ENCODE measurements around the gene CREBL2. TPM values are rescaled to one million over a fixed set of nuclear protein-coding genes. Genes with fewer than 3 reads are reported as not detected.
"Not testable (repeated sequence)": the region's sequence is repeated elsewhere in the genome, so short reads cannot be mapped to it uniquely, and the experiment has no call there.

Gene CREBL2
- total RNA-seq, 1 donor from 2014 or later, result 19.4 TPM

DNA sequence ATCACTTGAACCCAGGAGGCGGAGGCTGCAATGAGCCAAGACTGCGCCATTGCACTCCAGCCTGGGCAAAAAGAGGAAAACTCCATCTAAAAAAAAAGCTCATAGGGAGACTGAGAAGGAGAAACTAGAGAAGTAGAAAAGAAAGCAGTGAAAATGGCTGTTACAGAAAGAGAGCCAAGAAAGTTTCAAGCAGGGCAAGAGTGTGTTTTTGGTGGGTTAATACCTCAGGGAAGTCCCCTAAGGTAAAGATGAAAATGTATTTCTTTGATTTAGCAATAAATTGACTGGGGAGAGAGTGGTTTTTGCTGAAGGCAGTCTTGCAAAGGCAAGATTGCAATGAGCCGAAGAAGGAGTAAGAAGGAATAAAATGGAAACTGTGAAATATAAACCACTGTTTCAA lies 39.0 kb upstream of the CREBL2 start:
- H3K27ac ChIP-seq, result peak overlapping the region in 1 of 2 donors; percentile 26
- no peaks in the 10 kb centered on the region for H3K4me1 ChIP-seq
- no peak for DNase-seq (ENCODE audit: low spot score in 2 of 2)
- no peaks in the 10 kb centered on the region for H3K36me3 ChIP-seq
- intact Hi-C loops (cut with DNase I), result no loop called here
- no peaks in the 10 kb centered on the region for H3K27me3 ChIP-seq
- TF ChIP-seq, protein P1, sequence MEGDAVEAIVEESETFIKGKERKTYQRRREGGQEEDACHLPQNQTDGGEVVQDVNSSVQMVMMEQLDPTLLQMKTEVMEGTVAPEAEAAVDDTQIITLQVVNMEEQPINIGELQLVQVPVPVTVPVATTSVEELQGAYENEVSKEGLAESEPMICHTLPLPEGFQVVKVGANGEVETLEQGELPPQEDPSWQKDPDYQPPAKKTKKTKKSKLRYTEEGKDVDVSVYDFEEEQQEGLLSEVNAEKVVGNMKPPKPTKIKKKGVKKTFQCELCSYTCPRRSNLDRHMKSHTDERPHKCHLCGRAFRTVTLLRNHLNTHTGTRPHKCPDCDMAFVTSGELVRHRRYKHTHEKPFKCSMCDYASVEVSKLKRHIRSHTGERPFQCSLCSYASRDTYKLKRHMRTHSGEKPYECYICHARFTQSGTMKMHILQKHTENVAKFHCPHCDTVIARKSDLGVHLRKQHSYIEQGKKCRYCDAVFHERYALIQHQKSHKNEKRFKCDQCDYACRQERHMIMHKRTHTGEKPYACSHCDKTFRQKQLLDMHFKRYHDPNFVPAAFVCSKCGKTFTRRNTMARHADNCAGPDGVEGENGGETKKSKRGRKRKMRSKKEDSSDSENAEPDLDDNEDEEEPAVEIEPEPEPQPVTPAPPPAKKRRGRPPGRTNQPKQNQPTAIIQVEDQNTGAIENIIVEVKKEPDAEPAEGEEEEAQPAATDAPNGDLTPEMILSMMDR (IDR thresholded peaks at IDR 0.05), result no peak
- H3K4me3 ChIP-seq, result peak overlapping the region in 1 of 2 donors; percentile 34
- H3K9me3 ChIP-seq, result no peaks in the 10 kb centered on the region

DNA sequence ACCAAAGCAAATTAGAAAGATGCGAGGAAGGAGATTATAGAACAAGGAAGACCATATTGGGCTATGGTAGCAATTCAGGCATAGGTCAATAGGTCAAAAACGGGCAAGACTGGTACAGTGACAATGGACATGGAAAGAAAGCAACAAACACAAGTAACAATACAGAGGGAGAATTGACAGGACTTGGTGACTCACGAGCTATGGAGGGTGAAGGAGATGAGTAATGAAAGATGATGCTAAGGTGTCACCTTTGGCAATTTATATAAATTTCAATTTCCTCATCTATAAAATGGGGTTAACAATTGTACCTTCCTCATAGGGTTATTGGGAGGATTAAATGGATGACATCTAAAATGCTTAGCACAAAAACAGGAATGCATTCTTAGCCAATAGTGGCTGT lies 33.9 kb upstream of the CREBL2 start:
- H3K36me3 ChIP-seq, result no peaks in the 10 kb centered on the region
- no peak overlapping the region for H3K4me3 ChIP-seq
- H3K4me1 ChIP-seq, result no peaks in the 10 kb centered on the region
- intact Hi-C loops (cut with DNase I), result no loop called here
- TF ChIP-seq, protein P1 (IDR thresholded peaks at IDR 0.05), result no peak
- H3K27me3 ChIP-seq, result no peaks in the 10 kb centered on the region
- H3K9me3 ChIP-seq, result no peaks in the 10 kb centered on the region
- H3K27ac ChIP-seq, result no peak overlapping the region
- no peak for DNase-seq (ENCODE audit: low spot score in 2 of 2)

DNA sequence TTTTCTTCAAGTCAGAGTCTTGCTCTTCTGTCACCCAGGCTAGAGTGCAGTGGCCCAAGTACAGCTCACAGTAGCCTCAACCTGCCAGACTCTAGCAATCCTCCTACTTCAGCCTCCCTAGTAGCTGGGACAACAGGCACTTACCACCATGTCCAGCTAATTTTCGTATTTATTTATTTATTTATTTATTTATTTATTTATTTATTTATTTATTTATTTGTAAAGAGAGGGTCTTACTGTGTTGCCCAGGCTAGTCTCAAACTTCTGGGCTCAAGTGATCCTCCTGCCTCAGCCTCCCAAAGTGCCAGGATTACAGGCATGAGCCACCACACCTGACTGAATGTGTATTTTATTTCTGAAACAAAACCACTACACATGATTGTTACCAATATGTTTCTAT lies 31.0 kb upstream of the CREBL2 start:
- H3K27ac ChIP-seq; H3K9me3 ChIP-seq; H3K36me3 ChIP-seq; DNase-seq (ENCODE audit: low spot score in 2 of 2); H3K4me1 ChIP-seq; intact Hi-C loops (cut with DNase I); H3K27me3 ChIP-seq; H3K4me3 ChIP-seq: not testable (repeated sequence)

DNA sequence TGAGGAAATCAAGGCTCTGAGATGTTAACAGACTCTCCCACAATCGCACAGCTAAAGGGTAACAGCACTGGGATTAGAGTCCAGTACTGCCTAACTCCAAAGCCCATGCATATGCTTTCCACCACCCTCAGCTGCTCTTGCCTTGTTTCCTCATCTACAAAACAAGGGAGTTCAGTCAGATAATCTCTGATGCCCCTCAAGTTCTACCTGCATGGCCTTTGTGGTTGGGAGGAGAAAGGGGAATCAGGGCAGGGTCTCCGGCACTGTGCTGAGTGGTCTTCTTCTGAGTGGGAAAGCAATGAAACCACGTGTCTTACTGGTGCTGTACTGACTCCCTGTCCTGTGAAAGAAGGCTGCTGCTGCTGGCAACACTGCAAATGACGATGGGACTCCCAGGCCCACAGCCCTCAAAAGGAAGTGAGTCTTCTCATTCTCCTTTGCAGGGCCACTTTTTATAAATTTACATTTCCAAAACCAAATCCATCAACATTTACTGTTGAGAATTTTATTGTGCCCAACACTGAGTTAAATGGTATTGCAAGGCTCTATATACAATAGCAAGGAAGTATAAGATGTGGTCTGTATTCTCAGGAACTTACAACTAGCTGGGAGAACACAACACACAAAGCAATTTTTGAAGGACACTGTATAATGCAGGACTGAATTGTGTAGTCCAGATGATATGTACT lies 29.3 kb upstream of the CREBL2 start:
- no peaks in the 10 kb centered on the region for H3K27me3 ChIP-seq
- TF ChIP-seq, protein P1 (IDR thresholded peaks at IDR 0.05), result no peak
- no peak for DNase-seq (ENCODE audit: low spot score in 2 of 2)

DNA sequence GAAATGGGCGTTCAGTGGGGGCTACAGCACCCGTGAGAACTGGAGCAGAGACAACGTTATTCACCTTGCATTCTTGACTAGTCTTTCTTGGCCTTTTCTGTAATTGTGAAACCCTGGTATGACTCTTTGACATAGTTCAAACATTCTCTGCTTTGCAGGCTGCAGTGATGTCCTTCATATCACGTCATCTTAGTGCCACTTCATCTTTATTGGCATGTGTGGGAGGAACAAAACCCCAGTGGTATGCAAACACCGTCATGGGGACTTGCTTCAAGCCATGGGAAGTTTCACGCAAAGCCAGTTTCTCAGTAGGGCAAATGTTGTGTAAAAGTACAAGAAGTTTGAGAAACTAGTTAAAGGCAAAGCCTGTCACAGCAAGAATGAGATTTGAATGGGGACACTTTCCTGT lies 28.8 kb upstream of the CREBL2 start:
- H3K36me3 ChIP-seq, result no peaks in the 10 kb centered on the region
- DNase-seq (ENCODE audit: low spot score in 2 of 2), result no peak
- no peaks in the 10 kb centered on the region for H3K27me3 ChIP-seq
- no peak overlapping the region for H3K27ac ChIP-seq
- no peaks in the 10 kb centered on the region for H3K9me3 ChIP-seq
- no peaks in the 10 kb centered on the region for H3K4me1 ChIP-seq
- TF ChIP-seq, protein P1 (IDR thresholded peaks at IDR 0.05), result no peak
- H3K4me3 ChIP-seq, result no peak overlapping the region
- intact Hi-C loops (cut with DNase I), result no loop called here

More for the DNA sequence above, 29.3 kb upstream of the CREBL2 start:
- Histone ChIP-seq H3K36me3 (no peaks in the 10 kb centered on the region), H3K27ac (no peak overlapping the region), H3K4me3 (no peak overlapping the region), H3K9me3 (no peaks in the 10 kb centered on the region), H3K4me1 (no peaks in the 10 kb centered on the region)
- intact Hi-C loops (cut with DNase I), result no loop called here

DNA sequence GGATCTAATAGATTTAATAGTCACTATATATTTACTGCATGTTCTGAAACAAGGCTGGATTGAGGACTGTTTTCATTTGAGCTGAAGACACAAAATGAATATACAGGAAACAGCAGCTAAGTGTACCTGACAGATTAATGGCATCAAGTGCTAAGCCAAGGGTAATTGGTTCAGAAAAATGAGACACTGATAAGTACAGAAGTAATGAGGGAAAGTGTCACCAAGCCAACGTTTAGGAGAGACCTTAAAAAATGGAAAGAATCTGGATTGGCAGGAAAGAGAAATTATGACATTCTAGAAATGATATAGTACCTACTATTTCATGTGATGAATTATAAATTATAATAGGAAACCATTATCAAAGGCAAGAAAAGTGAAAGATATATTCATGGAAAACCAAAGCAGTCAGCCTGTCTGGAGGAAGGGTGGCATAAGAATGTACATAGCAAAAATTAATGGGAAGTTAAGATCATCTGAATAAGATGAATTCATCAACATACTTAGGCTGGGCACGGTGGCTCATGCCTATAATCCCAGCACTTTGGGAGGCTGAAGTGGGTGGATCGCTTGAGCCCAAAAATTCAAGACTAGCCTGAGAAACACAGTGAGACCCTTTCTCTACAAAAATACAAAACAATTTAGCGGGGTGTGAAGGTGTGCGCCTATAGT lies 28.0 kb upstream of the CREBL2 start:
- Histone ChIP-seq H3K27me3 (no peaks in the 10 kb centered on the region), H3K4me1 (no peaks in the 10 kb centered on the region), H3K9me3 (no peaks in the 10 kb centered on the region), H3K27ac (no peak overlapping the region), H3K4me3 (no peak overlapping the region), H3K36me3 (no peaks in the 10 kb centered on the region)
- intact Hi-C loops (cut with DNase I), result no loop called here
- DNase-seq (ENCODE audit: low spot score in 2 of 2), result no peak
- TF ChIP-seq, protein P1 (IDR thresholded peaks at IDR 0.05), result no peak
